ENCODE results near the gene SLC6A18. TPM values are rescaled to one million over a fixed set of nuclear protein-coding genes. Genes with fewer than 3 reads are reported as not detected.

The SLC6A18 gene
- total and polyA plus RNA-seq, 9 of the 15 experiments (the other 6 are each of a cell fraction or from before 2014, with no cell fraction given): not detected

GRCh38 chr5:1190837-1191239 is 34.3 kb upstream of the SLC6A18 start (continued):
- TF ChIP-seq ZNF134 (CRISPR knock-in tag; conservative IDR thresholded peaks at IDR 0.05) (no peak), KLF10 (CRISPR knock-in tag; IDR thresholded peaks at IDR 0.05) (no peak), BACH1 (tag; IDR thresholded peaks at IDR 0.05) (no peak), ZNF780A (CRISPR knock-in tag; IDR thresholded peaks at IDR 0.05) (no peak), ZNF583 (CRISPR knock-in tag; IDR thresholded peaks at IDR 0.05) (0 out of 2 replicates have a peak, but pooled peaks have one; percentile 33), ZNF449 (CRISPR knock-in tag; IDR thresholded peaks at IDR 0.05) (peak; percentile 70; the same call in 1 of the 2 replicates), MCM3 (IDR thresholded peaks at IDR 0.05) (no peak), ZNF311 (CRISPR knock-in tag; IDR thresholded peaks at IDR 0.05) (0 out of 2 replicates have a peak, but pooled peaks have one; percentile 16), NBN (IDR thresholded peaks at IDR 0.05; ENCODE audit: low read depth) (no peak), MXD1 (CRISPR knock-in tag; IDR thresholded peaks at IDR 0.05; ENCODE audit: borderline replicate concordance, poor library complexity, severe bottlenecking) (no peak), MLX (CRISPR knock-in tag; conservative IDR thresholded peaks at IDR 0.05) (no peak), EWSR1 (IDR thresholded peaks at IDR 0.05; ENCODE audit: borderline replicate concordance, low read depth, partially characterized antibody) (no peak), MXI1 (IDR thresholded peaks at IDR 0.05; ENCODE audit: low read depth, low read length) (no peak), ZNF140 (CRISPR knock-in tag; IDR thresholded peaks at IDR 0.05) (no peak), KAT8 (IDR thresholded peaks at IDR 0.05; ENCODE audit: low read depth) (no peak), E2F1 (CRISPR knock-in tag; IDR thresholded peaks at IDR 0.05) (no peak), SPI1 (IDR thresholded peaks at IDR 0.05; ENCODE audit: borderline replicate concordance, low read depth, low read length) (peak; percentile 100), ZSCAN32 (CRISPR knock-in tag; IDR thresholded peaks at IDR 0.05) (0 out of 2 replicates have a peak, but pooled peaks have one; percentile 17), SOX6 (IDR thresholded peaks at IDR 0.05) (no peak), WHSC1 (IDR thresholded peaks at IDR 0.05; ENCODE audit: low read length) (no peak), HDAC8 (tag; IDR thresholded peaks at IDR 0.05) (no peak), BDP1 (IDR thresholded peaks at IDR 0.05; ENCODE audit: insufficient read depth, insufficient read length) (no peak), JUNB (CRISPR knock-in tag; conservative IDR thresholded peaks at IDR 0.05) (no peak), ZNF655 (CRISPR knock-in tag; IDR thresholded peaks at IDR 0.05) (no peak), PHB (CRISPR knock-in tag; IDR thresholded peaks at IDR 0.05) (no peak), HDGF (IDR thresholded peaks at IDR 0.05) (peak; percentile 47; the same call in 1 of the 2 replicates)

All from K562 (cell line).